Measurements from ENCODE around the gene PLEKHG7. TPM values are rescaled to one million over a fixed set of nuclear protein-coding genes. Genes with fewer than 3 reads are reported as not detected.

The PLEKHG7 gene
- total and polyA plus RNA-seq, 2 donors (not counting 1 experiment from before 2014, with no cell fraction given): 7.5 to 23.2 TPM

DNA sequence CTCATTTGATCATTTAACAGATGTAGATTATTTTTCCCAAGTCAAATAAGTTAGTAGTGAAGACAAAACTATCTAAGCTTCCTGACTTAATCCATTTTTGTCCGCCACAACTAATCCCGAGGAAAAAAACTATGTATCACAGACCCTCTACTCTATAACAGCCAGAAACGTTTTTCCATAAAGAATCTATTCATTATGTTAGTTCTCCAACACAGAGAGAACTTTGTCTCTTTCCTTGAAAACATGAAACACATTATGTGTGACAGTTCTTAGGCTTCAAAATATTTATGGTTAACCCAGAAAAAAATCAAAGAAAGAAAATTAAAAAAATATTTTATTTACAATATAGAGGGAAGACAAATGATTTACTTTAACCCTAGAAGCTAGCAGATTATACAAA, 100.1 kb downstream of the PLEKHG7 start:
- H3K27me3 Mint-ChIP-seq: no peaks in the 10 kb centered on the region
- no peak overlapping the region for H3K27ac Mint-ChIP-seq
- no peak overlapping the region for H3K9ac ChIP-seq (ENCODE audit: low read length)
- peaks cover 0 to 4% (median 0%) of the 10 kb centered on the region in 3 donors for H3K9me3 ChIP-seq (ENCODE audit: control extremely low read depth in 1 of 3, control insufficient read depth in 2 of 3, insufficient read depth in 1 of 3, low read length in 2 of 3)
- CTCF ChIA-PET: no interaction called here
- H3K4me1 ChIP-seq (ENCODE audit: control insufficient read depth in 2 of 2, insufficient read depth in 2 of 2, low read length in 2 of 2): no peaks in the 10 kb centered on the region
- DNase-seq (no peak), ATAC-seq (ENCODE audit: low read depth) (no peak)
- no peak overlapping the region for H3K4me3 ChIP-seq (ENCODE audit: control extremely low read depth in 1 of 5, extremely low read depth in 1 of 5, insufficient read depth in 1 of 5, low read depth in 2 of 5, low read length in 4 of 5)
- H4K20me1 ChIP-seq (ENCODE audit: control insufficient read depth, insufficient read depth, low read length, poor library complexity, severe bottlenecking): no peaks in the 10 kb centered on the region
- intact Hi-C loops (cut with micrococcal nuclease): no loop called here
- H3K4me2 ChIP-seq (replicated peaks; ENCODE audit: low read depth, low read length, poor library complexity, severe bottlenecking): no peak overlapping the region
- no peaks in the 10 kb centered on the region for H3K79me2 ChIP-seq (ENCODE audit: control insufficient read depth, insufficient read depth, low read length)
- WGBS (ENCODE audit: insufficient coverage): 100% methylated on average over 2 of the region's 3 CpGs
- H3K9me3 Mint-ChIP-seq (ENCODE audit: insufficient read depth): no peaks in the 10 kb centered on the region
- no peaks in the 10 kb centered on the region for H3K27me3 ChIP-seq (replicated peaks in 1 of 4; ENCODE audit: control extremely low read depth in 1 of 4, control insufficient read depth in 3 of 4, insufficient read depth in 4 of 4, low read length in 3 of 4)
- peaks cover 9 to 19% of the 10 kb centered on the region in 2 experiments for H3K36me3 ChIP-seq (replicated peaks in 1 of 2; ENCODE audit: control extremely low read depth in 1 of 2, control insufficient read depth in 1 of 2, extremely low read depth in 1 of 2, insufficient read depth in 2 of 2, low read length in 1 of 2)
- no peak overlapping the region for H2AFZ ChIP-seq (ENCODE audit: insufficient read depth, low read depth, low read length, poor library complexity, severe bottlenecking)
- no peaks in the 10 kb centered on the region for H3K4me1 Mint-ChIP-seq
- TF ChIP-seq EZH2 (IDR thresholded peaks at IDR 0.05; ENCODE audit: borderline replicate concordance, insufficient read depth, low read depth, low read length, poor library complexity, severe bottlenecking): no peak
- TF ChIP-seq, protein P1, sequence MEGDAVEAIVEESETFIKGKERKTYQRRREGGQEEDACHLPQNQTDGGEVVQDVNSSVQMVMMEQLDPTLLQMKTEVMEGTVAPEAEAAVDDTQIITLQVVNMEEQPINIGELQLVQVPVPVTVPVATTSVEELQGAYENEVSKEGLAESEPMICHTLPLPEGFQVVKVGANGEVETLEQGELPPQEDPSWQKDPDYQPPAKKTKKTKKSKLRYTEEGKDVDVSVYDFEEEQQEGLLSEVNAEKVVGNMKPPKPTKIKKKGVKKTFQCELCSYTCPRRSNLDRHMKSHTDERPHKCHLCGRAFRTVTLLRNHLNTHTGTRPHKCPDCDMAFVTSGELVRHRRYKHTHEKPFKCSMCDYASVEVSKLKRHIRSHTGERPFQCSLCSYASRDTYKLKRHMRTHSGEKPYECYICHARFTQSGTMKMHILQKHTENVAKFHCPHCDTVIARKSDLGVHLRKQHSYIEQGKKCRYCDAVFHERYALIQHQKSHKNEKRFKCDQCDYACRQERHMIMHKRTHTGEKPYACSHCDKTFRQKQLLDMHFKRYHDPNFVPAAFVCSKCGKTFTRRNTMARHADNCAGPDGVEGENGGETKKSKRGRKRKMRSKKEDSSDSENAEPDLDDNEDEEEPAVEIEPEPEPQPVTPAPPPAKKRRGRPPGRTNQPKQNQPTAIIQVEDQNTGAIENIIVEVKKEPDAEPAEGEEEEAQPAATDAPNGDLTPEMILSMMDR (IDR thresholded peaks at IDR 0.05): no peak
- POLR2A ChIA-PET: interaction anchor here (0.5 kb wide), 1 partner anchor 183 kb away, joined by 3 read pairs; no protein-coding TSS in a partner anchor
- no peak overlapping the region for H3K4me3 Mint-ChIP-seq
- no peak overlapping the region for H3K27ac ChIP-seq (ENCODE audit: low read length in 2 of 2)

DNA sequence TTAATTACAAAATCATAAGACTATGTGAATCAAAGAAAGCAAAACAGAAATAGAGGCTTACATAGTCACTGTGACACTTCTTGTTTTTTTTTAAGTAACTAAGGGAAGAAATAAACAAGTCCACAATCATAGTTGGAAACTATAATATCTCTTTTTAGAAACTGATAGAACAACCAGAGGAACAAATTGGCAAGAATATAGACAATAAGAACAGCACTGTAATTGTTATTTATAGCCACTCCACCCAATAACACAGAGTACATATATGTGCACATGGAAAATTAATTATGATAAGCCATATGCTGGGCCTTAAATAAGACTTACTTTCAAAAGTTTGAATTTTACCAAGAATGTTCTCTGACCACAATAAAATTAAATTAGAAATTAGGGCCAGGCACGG, 101.1 kb downstream of the PLEKHG7 start:
- H3K27me3 Mint-ChIP-seq: no peaks in the 10 kb centered on the region
- H3K79me2 ChIP-seq (ENCODE audit: control insufficient read depth, insufficient read depth, low read length): no peaks in the 10 kb centered on the region
- no peaks in the 10 kb centered on the region for H3K9me3 Mint-ChIP-seq (ENCODE audit: insufficient read depth)
- no peaks in the 10 kb centered on the region for H3K27me3 ChIP-seq (replicated peaks in 1 of 4; ENCODE audit: control extremely low read depth in 1 of 4, control insufficient read depth in 3 of 4, insufficient read depth in 4 of 4, low read length in 3 of 4)
- H3K27ac Mint-ChIP-seq: no peak overlapping the region
- no peaks in the 10 kb centered on the region for H4K20me1 ChIP-seq (ENCODE audit: control insufficient read depth, insufficient read depth, low read length, poor library complexity, severe bottlenecking)
- H3K4me2 ChIP-seq (replicated peaks; ENCODE audit: low read depth, low read length, poor library complexity, severe bottlenecking): no peak overlapping the region
- ChIA-PET CTCF (no interaction called here), POLR2A (no interaction called here)
- H3K4me3 ChIP-seq (ENCODE audit: control extremely low read depth in 1 of 5, extremely low read depth in 1 of 5, insufficient read depth in 1 of 5, low read depth in 2 of 5, low read length in 4 of 5): no peak overlapping the region
- DNase-seq (no peak), ATAC-seq (ENCODE audit: low read depth) (no peak)
- H3K4me3 Mint-ChIP-seq: no peak overlapping the region
- peaks cover 0 to 4% (median 0%) of the 10 kb centered on the region in 3 donors for H3K9me3 ChIP-seq (ENCODE audit: control extremely low read depth in 1 of 3, control insufficient read depth in 2 of 3, insufficient read depth in 1 of 3, low read length in 2 of 3)
- H3K4me1 ChIP-seq (ENCODE audit: control insufficient read depth in 2 of 2, insufficient read depth in 2 of 2, low read length in 2 of 2): no peaks in the 10 kb centered on the region
- peaks cover 9 to 25% of the 10 kb centered on the region in 2 experiments for H3K36me3 ChIP-seq (replicated peaks in 1 of 2; ENCODE audit: control extremely low read depth in 1 of 2, control insufficient read depth in 1 of 2, extremely low read depth in 1 of 2, insufficient read depth in 2 of 2, low read length in 1 of 2)
- no peak overlapping the region for H2AFZ ChIP-seq (ENCODE audit: insufficient read depth, low read depth, low read length, poor library complexity, severe bottlenecking)
- intact Hi-C loops (cut with micrococcal nuclease): no loop called here
- WGBS (ENCODE audit: insufficient coverage): 100% methylated on average over 1 of the region's 1 CpG
- no peak overlapping the region for H3K9ac ChIP-seq (ENCODE audit: low read length)
- H3K27ac ChIP-seq (ENCODE audit: low read length in 2 of 2): no peak overlapping the region
- no peaks in the 10 kb centered on the region for H3K4me1 Mint-ChIP-seq
- TF ChIP-seq, protein P1 (IDR thresholded peaks at IDR 0.05): no peak
- no peak for TF ChIP-seq EZH2 (IDR thresholded peaks at IDR 0.05; ENCODE audit: borderline replicate concordance, insufficient read depth, low read depth, low read length, poor library complexity, severe bottlenecking)

Measured in B cell (primary cell).